ENCODE results near the gene LSM7.

DNA sequence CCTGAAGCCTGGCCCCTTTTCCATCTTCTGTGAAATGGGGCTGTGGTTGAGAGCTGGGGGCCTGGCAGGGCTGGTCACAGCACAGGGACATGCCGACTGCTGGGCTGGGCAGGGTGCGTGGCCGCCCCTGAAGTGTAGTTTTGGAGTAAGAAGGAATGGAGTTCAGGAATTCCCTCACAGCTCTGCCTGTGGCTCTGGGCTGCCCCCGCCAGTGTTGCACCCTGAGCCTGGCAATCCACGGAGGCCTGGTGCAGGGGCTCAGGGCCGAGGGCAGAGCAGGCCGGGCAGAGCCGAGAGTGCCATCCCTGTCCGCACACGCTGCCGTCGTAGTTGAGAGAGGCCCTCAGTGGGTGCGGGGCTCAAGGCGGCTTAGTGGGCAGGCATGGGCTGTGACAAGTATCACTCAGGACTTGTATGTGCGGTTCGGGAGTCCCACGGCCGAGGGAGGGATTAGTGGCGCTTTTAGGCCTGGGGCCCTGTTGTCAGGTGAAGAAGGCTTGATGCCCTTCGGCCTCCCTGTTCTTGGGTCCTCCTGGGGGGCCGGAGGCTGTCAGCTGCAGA lies 9.7 kb upstream of the LSM7 start:
- TF ChIP-seq, protein P1, sequence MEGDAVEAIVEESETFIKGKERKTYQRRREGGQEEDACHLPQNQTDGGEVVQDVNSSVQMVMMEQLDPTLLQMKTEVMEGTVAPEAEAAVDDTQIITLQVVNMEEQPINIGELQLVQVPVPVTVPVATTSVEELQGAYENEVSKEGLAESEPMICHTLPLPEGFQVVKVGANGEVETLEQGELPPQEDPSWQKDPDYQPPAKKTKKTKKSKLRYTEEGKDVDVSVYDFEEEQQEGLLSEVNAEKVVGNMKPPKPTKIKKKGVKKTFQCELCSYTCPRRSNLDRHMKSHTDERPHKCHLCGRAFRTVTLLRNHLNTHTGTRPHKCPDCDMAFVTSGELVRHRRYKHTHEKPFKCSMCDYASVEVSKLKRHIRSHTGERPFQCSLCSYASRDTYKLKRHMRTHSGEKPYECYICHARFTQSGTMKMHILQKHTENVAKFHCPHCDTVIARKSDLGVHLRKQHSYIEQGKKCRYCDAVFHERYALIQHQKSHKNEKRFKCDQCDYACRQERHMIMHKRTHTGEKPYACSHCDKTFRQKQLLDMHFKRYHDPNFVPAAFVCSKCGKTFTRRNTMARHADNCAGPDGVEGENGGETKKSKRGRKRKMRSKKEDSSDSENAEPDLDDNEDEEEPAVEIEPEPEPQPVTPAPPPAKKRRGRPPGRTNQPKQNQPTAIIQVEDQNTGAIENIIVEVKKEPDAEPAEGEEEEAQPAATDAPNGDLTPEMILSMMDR (IDR thresholded peaks at IDR 0.05 in 4 of 5, conservative IDR thresholded peaks at IDR 0.05 in 1 of 5) = no peak
- TF ChIP-seq POLR2A (IDR thresholded peaks at IDR 0.05) = no peak
